Fibroblast of upper back skin (primary cell): ENCODE data around the gene RBM39.

ENCODE experiments used
- DNase-seq: peaks from one replicate; pipeline ENCODE4 v3.0.0-alpha.2; 2013

The RBM39 gene

GRCh38 chr20:35665949-35666288, 76.1 kb downstream of the RBM39 start:
- DNase-seq, result no peak

GRCh38 chr20:35664466-35665206, 77.4 kb downstream of the RBM39 start, which contains the start of the genes CPNE1 and RBM12:
Gene CPNE1, minus strand, starts transcription at chr20:35664900. Its CDS starts 31,977 bp downstream, at chr20:35632923.
Gene RBM12, minus strand, starts transcription at chr20:35664900. Its CDS starts 9,578 bp downstream, at chr20:35655322.
- DNase-seq, result peak; percentile 91

DNA sequence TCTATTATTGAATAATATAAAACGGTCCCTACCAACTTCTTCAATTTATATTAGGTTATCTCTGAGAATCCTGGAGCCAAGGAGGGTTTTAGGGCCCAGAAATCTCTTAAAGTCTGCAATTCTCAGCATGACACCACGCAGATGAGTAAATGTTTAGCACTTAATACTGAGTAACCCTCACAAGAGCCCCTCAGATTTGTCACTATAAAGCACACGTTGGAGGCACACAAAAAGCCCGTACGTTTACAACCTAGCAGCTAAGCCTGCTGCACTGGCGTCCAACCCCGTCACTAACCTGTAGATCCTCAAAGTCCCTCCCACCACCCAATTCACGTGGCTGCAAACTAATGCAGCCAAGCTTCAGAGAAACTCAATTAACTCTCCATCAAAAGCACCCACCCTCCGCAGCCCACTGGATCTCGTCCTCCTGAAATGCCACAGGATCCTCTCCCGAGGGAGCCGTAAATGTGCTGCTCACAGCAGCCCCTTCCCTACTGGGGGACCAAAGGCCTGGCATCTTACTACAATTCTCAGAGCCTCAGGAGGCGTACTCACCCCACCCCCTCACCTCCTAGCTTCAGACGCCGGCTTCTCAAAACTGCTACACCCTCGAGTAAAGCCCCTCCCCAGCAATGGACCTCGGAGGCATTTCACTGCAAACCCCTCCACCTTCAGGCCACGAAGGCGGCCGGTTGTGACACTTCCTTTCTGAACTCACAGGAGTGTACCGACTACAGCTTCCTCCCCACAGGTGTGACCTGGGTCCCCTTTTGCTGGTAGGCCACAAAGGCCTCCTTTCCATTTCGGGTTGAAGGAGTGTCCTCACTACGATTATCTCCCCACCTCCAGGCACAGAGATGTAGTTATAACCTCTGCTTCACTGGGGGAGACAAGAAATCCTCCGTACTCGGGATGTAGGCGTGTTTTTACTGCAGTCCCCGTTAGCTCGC, 78.3 kb downstream of the RBM39 start:
- DNase-seq, result peak; percentile 18

DNA sequence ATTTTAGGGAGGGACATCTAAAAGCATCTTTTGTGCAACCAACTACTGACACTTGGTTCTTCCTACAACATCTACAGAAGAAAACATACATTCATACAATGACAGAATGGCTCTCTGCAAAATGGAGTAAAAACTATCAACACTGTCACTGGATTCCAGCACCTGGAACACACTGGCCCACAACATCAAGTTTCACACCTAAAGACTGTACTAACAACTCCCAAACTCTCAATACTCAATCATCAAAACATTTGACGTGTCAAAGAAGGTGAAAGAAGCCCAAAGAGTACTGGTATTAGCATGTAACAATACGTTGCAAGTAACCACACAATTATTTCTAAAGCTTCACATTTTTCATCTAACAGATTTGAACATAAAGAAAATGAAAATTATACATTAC, 79.5 kb downstream of the RBM39 start:
- no peak for DNase-seq

DNA sequence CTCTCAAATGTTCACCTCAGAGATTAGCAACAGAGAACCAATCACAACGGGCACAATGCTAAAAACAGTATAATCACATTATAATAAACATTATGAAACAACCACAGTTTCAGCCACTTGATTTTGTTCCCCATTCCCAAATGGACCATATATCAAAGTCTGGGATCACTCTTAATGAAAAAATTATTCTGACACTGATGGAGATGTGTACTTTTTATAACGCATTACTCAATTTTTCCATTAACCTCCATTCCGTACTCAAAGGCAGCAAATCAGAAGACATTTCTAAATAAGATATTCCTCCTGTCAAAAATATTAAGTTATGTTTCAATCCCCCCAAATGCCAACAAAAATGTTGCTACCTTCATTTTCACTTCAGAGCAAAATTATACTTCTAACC, 80.2 kb downstream of the RBM39 start:
- DNase-seq, result no peak

- peak; percentile 12 for DNase-seq
Measured at GRCh38 chr20:35661053-35661452, 81.0 kb downstream of the RBM39 start.

GRCh38 chr20:35660122-35660937, 81.7 kb downstream of the RBM39 start:
- no peak for DNase-seq

- no peak for DNase-seq
Measured at GRCh38 chr20:35657271-35657670, 84.8 kb downstream of the RBM39 start.

DNA sequence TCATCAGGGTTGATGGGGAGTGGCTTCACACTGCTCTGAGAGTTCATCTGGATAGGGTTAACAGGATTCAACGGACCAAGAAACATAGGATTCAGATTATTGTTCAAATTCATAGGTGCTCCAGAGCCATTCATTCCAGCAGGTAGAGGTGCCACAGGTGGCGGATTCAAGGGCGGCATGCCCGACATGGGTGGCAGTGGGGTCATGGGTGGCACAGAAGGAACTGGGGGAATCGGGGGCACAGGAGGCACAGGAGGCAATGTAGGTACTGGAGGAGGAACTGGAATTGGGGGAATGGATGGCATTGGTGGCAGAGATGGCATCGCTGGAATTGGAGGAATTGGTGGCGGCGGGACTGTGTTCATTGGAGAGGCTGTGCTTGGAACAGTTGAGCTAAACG, 87.6 kb downstream of the RBM39 start:
- no peak for DNase-seq

GRCh38 chr20:35653893-35654292, 88.2 kb downstream of the RBM39 start:
- DNase-seq, result no peak
